ENCODE measurements around the gene CLEC4M.
"Not testable (repeated sequence)": the region's sequence is repeated elsewhere in the genome, so short reads cannot be mapped to it uniquely, and the experiment has no call there.

Gene CLEC4M

GRCh38 chr19:7744871-7745650 is 18.0 kb upstream of the CLEC4M start:
- H3K27me3 Mint-ChIP-seq, result no peaks in the 10 kb centered on the region
- H3K4me3 Mint-ChIP-seq, result peak overlapping the region; percentile 77
- H3K9me3 Mint-ChIP-seq, result no peaks in the 10 kb centered on the region

DNA sequence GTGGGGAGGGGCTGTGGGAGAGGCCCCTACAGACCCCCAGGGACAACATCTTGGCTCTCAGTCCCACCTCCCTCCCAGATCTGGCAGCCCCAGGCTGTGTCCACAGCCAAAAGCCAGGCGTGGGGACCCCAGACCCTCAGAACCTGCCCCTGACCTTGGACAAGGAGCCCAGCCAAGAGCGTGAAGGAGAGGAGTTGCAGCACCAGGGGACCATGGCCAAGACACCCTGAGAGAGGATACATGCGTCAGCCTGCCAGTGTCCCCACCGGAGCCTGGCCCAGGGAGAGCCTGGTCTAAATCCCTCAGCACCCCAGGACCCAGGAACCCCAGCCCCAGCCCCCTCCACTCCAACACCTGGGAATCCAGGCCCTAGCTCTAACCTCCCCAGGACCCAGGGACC is 16.7 kb upstream of the CLEC4M start:
- H3K27me3 Mint-ChIP-seq, H3K9me3 Mint-ChIP-seq: not testable (repeated sequence)
- peak overlapping the region; percentile 96 for H3K27ac Mint-ChIP-seq
- peak overlapping the region; percentile 93 for H3K4me3 Mint-ChIP-seq
- H3K36me3 Mint-ChIP-seq (ENCODE audit: low read depth), result peaks cover 61% of the 10 kb centered on the region
- peaks cover 80% of the 10 kb centered on the region for H3K4me1 Mint-ChIP-seq (ENCODE audit: low read depth)
- intact Hi-C loops (cut with micrococcal nuclease), result loop anchor here (5.0 kb wide), 1 partner anchor 36 kb away; no protein-coding TSS in a partner anchor

More at GRCh38 chr19:7744871-7745650, 18.0 kb upstream of the CLEC4M start:
- intact Hi-C loops (cut with micrococcal nuclease), result loop anchor here (5.0 kb wide), 1 partner anchor 37 kb away; no protein-coding TSS in a partner anchor
- H3K27ac Mint-ChIP-seq, result peak overlapping the region; percentile 71
- H3K4me1 Mint-ChIP-seq (ENCODE audit: low read depth), result peaks cover 80% of the 10 kb centered on the region
- H3K36me3 Mint-ChIP-seq (ENCODE audit: low read depth), result peaks cover 73% of the 10 kb centered on the region

DNA sequence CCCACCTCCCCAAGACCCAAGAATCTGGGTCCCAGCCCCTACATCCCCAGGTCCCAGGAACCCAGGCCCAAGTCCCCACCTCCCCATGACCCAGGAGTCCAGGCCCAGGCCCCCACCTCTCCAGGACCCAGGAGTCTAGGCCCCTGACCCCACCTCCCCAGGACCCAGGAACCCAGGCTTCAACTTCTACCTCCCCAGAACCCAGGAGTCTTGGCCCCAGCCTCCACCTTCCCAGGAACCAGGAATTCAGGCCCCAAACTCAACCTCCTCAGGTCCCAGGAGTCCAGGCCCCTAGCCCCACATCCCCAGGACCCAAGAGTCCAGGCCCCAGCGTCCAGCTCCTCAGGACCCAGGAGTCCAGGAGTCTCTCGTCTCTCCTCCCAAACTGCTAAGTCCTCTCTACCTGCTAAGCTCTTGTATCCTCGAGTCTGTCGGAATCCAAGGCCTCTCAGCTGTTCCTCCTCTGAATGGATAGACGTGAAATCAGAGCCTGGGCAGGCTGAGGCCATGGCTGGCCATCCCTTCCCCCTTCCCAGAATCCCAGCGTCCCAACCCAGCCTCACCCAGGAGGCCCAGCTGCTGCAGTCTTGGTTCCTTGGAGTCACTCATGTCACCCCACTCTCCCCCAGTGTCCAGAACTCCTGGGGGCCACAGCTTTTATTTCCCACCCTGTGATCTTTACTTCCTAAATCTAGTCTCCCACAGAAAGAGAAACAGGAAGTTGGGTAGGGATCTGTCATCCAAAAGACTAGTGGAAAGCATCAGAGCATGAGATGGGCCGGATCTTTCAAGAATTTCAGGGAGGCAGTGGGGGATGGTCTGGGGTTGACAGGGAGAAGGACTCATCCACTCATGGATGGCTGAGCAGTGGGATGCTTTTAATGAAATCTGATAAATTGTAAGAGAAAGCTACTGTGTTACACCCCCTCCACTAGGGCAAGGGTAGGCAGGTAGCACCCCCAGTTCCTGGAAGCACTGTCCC is 15.8 kb upstream of the CLEC4M start, which contains the start of gene CD209:
Gene CD209 (minus strand): TSS at position 632 of the 982 bp plus-strand sequence. CDS start 23 bp downstream, at position 609.
- Mint-ChIP-seq H3K9me3 (peaks cover 9% of the 10 kb centered on the region), H3K27me3 (peaks cover 2% of the 10 kb centered on the region), H3K27ac (peak within 1 kb of the TSS; percentile 96), H3K36me3 (ENCODE audit: low read depth) (peaks cover 52% of the 10 kb centered on the region), H3K4me3 (peak within 1 kb of the TSS; percentile 93), H3K4me1 (ENCODE audit: low read depth) (peaks cover 75% of the 10 kb centered on the region)
- intact Hi-C loops (cut with micrococcal nuclease), result loop anchor here (5.0 kb wide), 1 partner anchor 35 kb away; no protein-coding TSS in a partner anchor

DNA sequence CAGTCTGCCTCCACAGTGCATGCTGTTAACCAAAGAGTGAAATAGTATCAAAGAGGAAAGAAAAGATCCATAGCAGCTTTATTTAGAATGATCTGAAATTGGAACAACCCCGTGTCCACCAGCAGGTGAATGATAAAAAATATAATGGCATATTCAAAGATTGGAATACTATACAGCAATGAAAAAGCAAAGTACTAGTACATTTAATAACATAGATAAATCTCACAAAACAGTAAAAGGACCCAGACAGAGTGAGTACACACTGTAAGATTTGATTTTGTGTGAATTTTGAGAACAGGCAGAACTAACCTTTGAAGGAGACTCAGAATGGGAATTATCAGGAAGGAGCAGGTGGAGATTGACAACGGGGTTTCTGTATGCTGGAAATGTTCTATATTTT is 14.9 kb upstream of the CLEC4M start:
- Mint-ChIP-seq H3K4me3 (no peak overlapping the region), H3K4me1 (ENCODE audit: low read depth) (peaks cover 68% of the 10 kb centered on the region)
- intact Hi-C loops (cut with micrococcal nuclease), result loop anchor here (2.0 to 5.0 kb wide), 2 partner anchors 34 to 51 kb away; no protein-coding TSS in a partner anchor

GRCh38 chr19:7748756-7749155 is 14.3 kb upstream of the CLEC4M start:
- H3K4me3 Mint-ChIP-seq, result no peak overlapping the region
- H3K27ac Mint-ChIP-seq, result peak overlapping the region; percentile 25
- peaks cover 66% of the 10 kb centered on the region for H3K4me1 Mint-ChIP-seq (ENCODE audit: low read depth)
- H3K9me3 Mint-ChIP-seq, result peaks cover 9% of the 10 kb centered on the region
- peaks cover 5% of the 10 kb centered on the region for H3K27me3 Mint-ChIP-seq
- intact Hi-C loops (cut with micrococcal nuclease), result loop anchor here (2.0 to 5.0 kb wide), 2 partner anchors 34 to 50 kb away; no protein-coding TSS in a partner anchor
- peaks cover 36% of the 10 kb centered on the region for H3K36me3 Mint-ChIP-seq (ENCODE audit: low read depth)

More for the DNA sequence above, 14.9 kb upstream of the CLEC4M start:
- Mint-ChIP-seq H3K27me3 (peaks cover 4% of the 10 kb centered on the region), H3K27ac (peak overlapping the region; percentile 96), H3K9me3 (peaks cover 9% of the 10 kb centered on the region), H3K36me3 (ENCODE audit: low read depth) (peaks cover 42% of the 10 kb centered on the region)

GRCh38 chr19:7751157-7751783 is 11.8 kb upstream of the CLEC4M start:
- intact Hi-C loops (cut with micrococcal nuclease), result no loop called here
- Mint-ChIP-seq H3K36me3 (ENCODE audit: low read depth) (peaks cover 13% of the 10 kb centered on the region), H3K4me3 (no peak overlapping the region), H3K27ac (peak overlapping the region; percentile 61), H3K4me1 (ENCODE audit: low read depth) (peaks cover 55% of the 10 kb centered on the region), H3K27me3 (peaks cover 5% of the 10 kb centered on the region), H3K9me3 (peaks cover 17% of the 10 kb centered on the region)

DNA sequence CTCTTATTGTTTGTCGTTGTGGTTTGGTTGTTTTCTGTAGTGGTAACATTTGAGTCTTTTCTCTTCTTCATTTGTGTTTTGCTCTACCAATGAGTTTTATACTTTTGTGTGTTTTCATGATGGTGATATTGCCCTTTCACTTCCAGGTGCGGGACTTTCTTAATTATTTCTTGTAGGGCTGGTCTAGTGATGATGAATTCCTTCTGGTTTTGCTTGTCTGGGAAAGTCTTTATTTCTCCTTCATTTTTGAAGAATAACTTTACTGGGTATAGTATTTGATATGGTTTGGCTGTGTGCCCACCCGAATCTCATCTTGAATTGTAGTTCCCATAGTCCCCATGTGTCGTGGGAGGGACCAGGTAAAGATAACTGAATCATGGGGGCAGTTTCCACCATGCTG is 6.8 kb upstream of the CLEC4M start:
- Mint-ChIP-seq H3K36me3 (ENCODE audit: low read depth) (peaks cover 16% of the 10 kb centered on the region), H3K9me3 (peaks cover 49% of the 10 kb centered on the region), H3K4me1 (ENCODE audit: low read depth) (peaks cover 18% of the 10 kb centered on the region), H3K4me3 (no peak overlapping the region), H3K27ac (no peak overlapping the region), H3K27me3 (peaks cover 3% of the 10 kb centered on the region)
- intact Hi-C loops (cut with micrococcal nuclease), result no loop called here

- H3K27ac Mint-ChIP-seq, result no peak overlapping the region
- H3K4me3 Mint-ChIP-seq, result no peak overlapping the region
- H3K4me1 Mint-ChIP-seq (ENCODE audit: low read depth), result peaks cover 15% of the 10 kb centered on the region
- peaks cover 44% of the 10 kb centered on the region for H3K9me3 Mint-ChIP-seq
- H3K36me3 Mint-ChIP-seq (ENCODE audit: low read depth), result peaks cover 16% of the 10 kb centered on the region
- intact Hi-C loops (cut with micrococcal nuclease), result no loop called here
- H3K27me3 Mint-ChIP-seq, result peaks cover 3% of the 10 kb centered on the region
Measured at GRCh38 chr19:7757358-7757757, 5.7 kb upstream of the CLEC4M start.

- Mint-ChIP-seq H3K9me3 (peaks cover 44% of the 10 kb centered on the region), H3K4me1 (ENCODE audit: low read depth) (peaks cover 25% of the 10 kb centered on the region), H3K36me3 (ENCODE audit: low read depth) (peaks cover 16% of the 10 kb centered on the region), H3K4me3 (no peak overlapping the region), H3K27me3 (peaks cover 5% of the 10 kb centered on the region), H3K27ac (no peak overlapping the region)
- intact Hi-C loops (cut with micrococcal nuclease), result no loop called here
Measured at GRCh38 chr19:7759156-7759555, 3.9 kb upstream of the CLEC4M start.

GRCh38 chr19:7763696-7764095 is 653 bp downstream of the CLEC4M start:
- Mint-ChIP-seq H3K4me1 (ENCODE audit: low read depth) (peaks cover 40% of the 10 kb centered on the region), H3K9me3 (peaks cover 12% of the 10 kb centered on the region), H3K4me3 (no peak overlapping the region), H3K27me3 (peaks cover 24% of the 10 kb centered on the region), H3K36me3 (ENCODE audit: low read depth) (peaks cover 9% of the 10 kb centered on the region), H3K27ac (peak overlapping the region; percentile 80)
- intact Hi-C loops (cut with micrococcal nuclease), result no loop called here

- H3K36me3 Mint-ChIP-seq (ENCODE audit: low read depth); intact Hi-C loops (cut with micrococcal nuclease); H3K4me3 Mint-ChIP-seq; H3K27ac Mint-ChIP-seq; H3K9me3 Mint-ChIP-seq: not testable (repeated sequence)
- Mint-ChIP-seq H3K27me3 (peaks cover 25% of the 10 kb centered on the region), H3K4me1 (ENCODE audit: low read depth) (peaks cover 40% of the 10 kb centered on the region)
Measured at GRCh38 chr19:7764157-7764556, 1.1 kb downstream of the CLEC4M start.

DNA sequence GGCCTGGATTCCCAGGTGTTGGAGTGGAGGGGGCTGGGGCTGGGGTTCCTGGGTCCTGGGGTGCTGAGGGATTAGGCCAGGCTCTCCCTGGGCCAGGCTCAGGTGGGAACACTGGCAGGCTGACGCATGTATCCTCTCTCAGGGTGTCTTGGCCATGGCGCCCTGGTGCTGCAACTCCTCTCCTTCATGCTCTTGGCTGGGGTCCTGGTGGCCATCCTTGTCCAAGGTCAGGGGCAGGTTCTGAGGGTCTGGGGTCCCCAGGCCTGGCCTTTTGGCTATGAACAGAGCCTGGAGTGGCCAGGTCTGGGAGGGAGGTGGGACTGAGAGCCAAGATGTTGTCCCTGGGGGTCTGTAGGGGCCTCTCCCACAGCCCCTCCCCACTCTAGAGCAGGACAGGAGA is 2.0 kb downstream of the CLEC4M start:
- not testable (repeated sequence) for H3K27ac Mint-ChIP-seq

GRCh38 chr19:7766535-7766934 is 3.5 kb downstream of the CLEC4M start:
- H3K4me1 Mint-ChIP-seq (ENCODE audit: low read depth), result peaks cover 40% of the 10 kb centered on the region
- intact Hi-C loops (cut with micrococcal nuclease), result no loop called here
- H3K4me3 Mint-ChIP-seq, result no peak overlapping the region
- peaks cover 29% of the 10 kb centered on the region for H3K27me3 Mint-ChIP-seq
- H3K9me3 Mint-ChIP-seq, result no peaks in the 10 kb centered on the region
- no peaks in the 10 kb centered on the region for H3K36me3 Mint-ChIP-seq (ENCODE audit: low read depth)
- peak overlapping the region; percentile 29 for H3K27ac Mint-ChIP-seq

More for the DNA sequence above, 2.0 kb downstream of the CLEC4M start:
- intact Hi-C loops (cut with micrococcal nuclease); H3K4me3 Mint-ChIP-seq; H3K9me3 Mint-ChIP-seq; H3K36me3 Mint-ChIP-seq (ENCODE audit: low read depth): not testable (repeated sequence)
- Mint-ChIP-seq H3K4me1 (ENCODE audit: low read depth) (peaks cover 40% of the 10 kb centered on the region), H3K27me3 (peaks cover 27% of the 10 kb centered on the region)

Measured in dendritic cell treated with granulocyte-macrophage colony-stimulating factor and Interleukin-4, amounts not matched to agents 40 ng/mL and 50 ng/mL, for 4 days (primary cell).